Eye (tissue), 1 donor: ENCODE measurements around the gene PEX11G.

Source experiments
- DNase-seq: peaks from one replicate; pipeline ENCODE4 v3.0.0-alpha.2; 2015

PEX11G gene

DNA sequence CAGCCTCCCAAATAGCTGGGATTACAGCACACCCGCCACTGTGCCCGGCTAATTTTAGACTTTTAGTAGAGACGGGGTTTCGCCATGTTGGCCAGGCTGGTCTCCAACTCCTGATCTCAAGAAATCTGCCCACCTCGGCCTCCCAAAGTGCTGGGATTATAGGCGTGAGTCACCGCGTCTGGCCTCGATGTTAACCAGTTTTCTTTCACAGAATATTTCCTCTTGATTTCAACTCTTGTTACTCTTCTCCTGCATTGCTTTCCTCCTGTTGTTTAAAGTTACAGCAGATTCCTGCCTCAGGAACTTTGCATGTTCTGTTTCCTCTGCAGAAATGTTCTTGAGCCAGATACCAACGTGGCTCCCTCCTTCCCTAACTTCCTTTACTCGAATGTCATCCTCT, 3.7 kb upstream of the PEX11G start:
- DNase-seq = no peak

DNA sequence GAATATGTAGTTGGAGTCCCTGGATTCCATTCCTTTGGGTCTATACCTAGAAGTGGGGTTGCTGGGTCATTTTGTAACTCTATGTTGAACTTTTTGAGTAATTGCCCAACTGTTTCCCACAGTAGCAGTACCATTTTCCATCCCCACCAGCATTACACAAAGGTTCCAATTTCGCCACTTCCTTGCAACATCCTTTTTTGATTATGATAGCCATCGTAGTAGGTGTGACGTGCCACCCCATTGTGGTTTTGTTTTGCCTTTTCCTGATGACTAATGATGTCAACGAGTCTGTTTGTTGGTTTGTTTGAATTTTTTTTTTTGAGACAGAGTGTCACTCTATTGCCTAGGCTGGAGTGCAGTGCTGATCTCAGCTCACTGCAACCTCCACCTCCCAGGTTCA, 3.3 kb upstream of the PEX11G start:
- no peak for DNase-seq

- DNase-seq = no peak
Observed at GRCh38 chr19:7489609-7490044, 792 bp upstream of the PEX11G start.

- DNase-seq = no peak
Observed at GRCh38 chr19:7486923-7487322, 1.9 kb downstream of the PEX11G start.

DNA sequence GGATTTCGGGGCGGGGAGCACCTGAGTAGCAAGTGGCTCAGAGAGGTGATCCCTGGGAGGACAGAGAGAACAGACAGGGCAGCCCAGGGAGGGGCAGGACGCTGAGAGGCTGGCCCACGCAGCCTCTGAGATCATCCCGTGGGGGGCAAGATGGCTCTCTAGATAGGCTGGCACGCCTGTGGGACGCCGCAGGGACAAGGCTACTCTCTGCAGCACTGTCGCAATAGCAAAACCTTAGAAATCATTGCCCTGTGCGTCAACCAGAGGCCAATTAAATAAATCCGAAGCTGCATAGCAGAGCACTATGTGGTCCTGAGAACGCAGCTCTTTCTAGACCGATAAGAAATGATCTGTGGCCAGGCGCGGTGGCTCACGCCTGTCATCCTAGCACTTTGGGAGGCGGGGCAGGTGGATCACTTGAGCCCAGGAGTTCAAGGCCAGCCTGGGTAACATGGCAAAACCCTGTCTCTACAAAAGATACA, 5.1 kb downstream of the PEX11G start:
- DNase-seq = no peak

- peak; percentile 55 for DNase-seq
Observed at GRCh38 chr19:7482584-7483439, 6.0 kb downstream of the PEX11G start.

DNA sequence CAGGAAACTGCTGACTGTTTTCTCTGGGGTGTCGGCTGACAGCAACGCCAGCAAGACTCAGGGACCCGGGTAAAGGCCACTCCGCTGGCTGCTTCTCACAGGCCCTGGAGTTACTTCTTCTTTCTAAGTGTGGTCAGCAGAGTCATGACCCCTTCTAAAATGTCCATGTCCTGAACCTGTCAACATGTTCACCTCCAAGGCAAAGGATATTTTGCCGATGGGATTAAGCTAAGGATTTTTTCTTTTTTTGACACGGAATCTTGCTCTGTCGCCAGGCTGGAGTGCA, 7.9 kb downstream of the PEX11G start:
- no peak for DNase-seq

- DNase-seq = no peak
Observed at GRCh38 chr19:7480222-7480969, 8.4 kb downstream of the PEX11G start.

DNA sequence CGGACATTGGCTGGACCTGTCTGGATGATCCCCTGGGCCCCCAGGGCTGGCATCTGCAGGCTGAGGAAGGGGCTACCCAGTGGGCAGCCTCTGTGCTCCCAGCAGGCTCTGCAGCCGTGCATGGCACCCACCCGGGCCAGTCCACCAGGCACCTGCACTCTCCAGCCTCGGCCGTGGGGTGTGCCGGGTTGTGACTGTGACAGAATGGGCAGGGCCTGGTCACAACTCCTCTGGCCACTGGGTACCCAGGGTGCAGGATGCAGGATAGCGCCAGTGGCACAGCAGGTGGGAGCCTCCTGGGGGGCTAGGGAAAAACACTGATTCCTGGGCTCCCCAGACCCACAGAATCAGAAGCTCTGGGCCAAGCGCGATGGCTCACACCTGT, 10.0 kb downstream of the PEX11G start:
- no peak for DNase-seq

GRCh38 chr19:7478173-7478842, 10.5 kb downstream of the PEX11G start:
- DNase-seq = no peak

- no peak for DNase-seq
Observed at GRCh38 chr19:7477758-7478157, 11.1 kb downstream of the PEX11G start.

DNA sequence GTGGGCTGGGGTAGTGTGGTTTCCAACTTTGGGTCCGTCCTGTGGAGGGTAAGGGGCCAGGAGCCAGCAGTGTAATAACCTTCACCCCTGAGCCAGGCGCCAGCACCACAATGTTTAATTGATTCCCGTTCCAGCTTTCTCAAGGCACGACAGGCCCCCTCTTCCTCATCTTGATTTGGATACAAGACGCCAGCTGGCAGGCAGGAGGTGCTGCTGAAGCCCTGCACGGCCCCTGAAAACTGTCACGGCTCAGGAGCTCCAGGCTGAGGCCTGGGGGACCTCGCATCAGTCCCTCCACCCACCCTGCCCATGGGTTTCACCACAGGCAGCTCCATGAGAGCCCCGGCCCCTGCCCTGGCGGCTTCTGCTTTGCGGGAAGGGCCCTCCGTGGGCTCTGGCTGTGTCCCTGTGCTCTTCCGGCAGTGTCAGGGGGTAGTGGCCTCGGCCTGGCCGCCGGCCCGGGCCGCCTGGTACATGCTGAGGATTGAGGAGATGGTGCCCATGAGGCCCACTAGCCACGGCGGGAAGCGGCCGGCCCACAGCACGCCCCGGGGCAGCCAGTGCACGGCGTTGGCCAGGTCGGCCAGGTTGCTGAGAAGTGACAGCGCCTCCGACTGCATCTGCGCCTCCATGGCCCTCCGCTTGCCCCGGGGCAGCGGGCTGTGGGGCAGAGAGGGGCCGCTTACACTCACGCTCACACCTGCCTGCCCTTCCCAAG, 11.9 kb downstream of the PEX11G start:
- no peak for DNase-seq

DNA sequence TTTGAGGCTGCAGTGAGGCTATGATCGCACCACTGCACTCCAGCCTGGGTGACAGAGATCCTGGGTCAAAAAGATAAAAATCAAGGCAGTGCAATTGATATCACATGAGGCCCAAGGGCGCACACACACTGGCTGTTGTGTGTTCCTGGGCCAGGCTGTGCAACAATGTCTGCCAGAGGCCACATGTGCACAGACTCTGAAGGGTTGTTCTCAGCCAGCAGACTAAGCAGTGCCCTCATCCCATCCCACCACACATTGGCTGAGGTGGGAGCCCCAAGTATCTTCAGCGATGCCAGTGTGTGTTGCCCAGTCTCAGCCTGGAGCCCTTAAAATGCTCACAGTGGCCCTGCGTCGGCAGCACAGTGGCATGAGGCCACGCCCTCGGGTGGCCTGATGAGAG, 12.6 kb downstream of the PEX11G start:
- no peak for DNase-seq

DNA sequence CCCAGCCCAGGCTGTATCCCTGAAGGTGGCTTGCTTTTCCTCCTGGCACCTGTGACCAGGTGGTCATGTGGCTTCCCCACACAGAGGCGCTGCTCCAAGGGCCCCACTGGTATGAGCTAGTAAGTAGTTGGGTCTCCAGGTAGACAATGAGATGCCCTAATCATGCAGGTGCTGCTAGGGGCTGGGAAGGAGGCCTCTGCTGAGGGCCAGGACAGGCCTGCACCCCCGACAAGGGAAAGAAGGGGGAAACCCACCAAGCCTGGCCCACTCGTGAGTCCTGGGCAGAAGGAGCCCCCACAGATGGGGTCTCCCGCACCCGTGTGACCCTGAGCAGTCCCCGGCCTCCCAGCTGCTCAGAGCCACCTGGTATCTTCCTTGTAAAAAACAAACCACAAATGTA, 13.2 kb downstream of the PEX11G start:
- DNase-seq = no peak

DNA sequence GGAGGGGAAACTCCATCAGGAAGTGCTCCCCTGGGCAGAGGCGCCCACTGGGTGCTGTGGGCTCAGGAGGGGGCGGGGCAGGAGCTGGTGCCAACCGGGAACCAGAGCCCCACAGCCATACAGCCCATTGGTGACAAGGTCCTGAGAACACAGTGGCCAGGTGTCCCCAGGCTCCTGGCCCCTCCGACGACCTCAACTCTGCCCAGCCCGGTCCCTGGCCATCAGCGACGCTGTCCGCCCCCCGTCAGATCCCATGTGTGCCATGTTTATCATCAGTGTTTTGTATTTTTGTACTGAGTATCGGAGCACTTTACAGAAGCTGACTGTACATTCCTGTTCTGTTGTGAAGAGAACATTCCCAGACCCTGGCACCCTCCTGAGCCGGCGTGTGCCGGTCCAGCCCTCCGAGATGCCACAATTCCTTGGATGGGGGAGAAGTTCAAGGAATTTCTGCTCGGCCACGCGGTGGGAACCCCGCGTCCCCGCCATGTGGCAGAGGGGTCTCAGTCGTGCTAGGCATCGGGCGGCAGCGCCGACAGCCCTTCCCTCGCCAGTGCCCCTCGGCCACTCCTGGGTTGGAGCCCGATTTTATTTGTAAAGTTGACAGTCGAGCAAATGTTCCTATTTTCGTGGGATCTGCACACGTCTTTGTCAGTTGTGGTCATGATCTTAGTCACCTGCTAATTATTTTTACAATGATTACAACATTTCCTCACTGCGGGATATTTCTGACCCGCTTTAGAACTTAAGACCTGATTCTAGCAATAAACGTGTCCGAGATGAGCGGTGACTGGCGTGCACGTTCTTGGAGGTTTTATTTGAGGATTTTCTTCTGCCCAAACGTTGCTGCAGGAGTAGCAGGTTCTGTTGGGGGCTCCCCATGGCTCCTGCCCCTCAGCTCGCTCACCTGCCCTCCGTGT, 16.9 kb downstream of the PEX11G start:
- DNase-seq = no peak

DNA sequence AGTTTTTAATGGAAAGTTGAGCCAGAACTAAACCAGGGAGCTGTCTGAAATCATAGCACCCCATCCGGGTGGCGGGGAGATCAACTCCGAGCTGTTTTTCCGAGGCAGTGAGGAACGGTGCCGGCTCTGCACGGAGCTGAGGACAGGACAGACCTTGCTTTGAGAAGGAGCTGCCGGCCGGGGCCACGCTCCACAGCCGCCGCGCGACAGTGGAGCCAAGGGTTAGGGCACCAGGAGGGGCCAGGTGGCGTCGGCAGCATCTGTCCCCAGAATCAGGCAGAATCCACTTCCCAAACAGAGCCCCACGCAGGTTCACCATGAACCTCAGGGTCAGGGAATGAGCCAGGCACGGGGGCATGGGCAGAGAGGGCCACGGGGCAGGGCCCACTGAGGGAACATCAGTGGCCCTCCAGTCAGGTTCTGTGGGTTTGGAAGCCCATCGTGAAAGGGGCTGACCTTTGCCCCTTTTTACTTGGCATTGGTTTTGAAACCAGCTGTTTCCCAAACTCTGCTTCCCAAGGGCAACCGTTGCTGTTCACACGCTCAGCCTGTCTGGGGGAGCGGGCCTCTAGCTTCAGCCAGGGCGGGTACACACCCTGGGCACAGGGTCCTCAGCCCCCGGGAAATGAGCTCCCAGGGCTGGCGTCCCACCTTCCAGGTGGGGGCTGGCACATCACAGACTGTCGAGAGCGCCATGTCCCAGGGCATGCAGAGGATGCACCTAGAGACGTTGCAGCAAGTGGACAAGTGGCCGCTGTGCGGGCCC, 18.1 kb downstream of the PEX11G start:
- no peak for DNase-seq

- no peak for DNase-seq
Observed at GRCh38 chr19:7469669-7470285, 19.1 kb downstream of the PEX11G start.

DNA sequence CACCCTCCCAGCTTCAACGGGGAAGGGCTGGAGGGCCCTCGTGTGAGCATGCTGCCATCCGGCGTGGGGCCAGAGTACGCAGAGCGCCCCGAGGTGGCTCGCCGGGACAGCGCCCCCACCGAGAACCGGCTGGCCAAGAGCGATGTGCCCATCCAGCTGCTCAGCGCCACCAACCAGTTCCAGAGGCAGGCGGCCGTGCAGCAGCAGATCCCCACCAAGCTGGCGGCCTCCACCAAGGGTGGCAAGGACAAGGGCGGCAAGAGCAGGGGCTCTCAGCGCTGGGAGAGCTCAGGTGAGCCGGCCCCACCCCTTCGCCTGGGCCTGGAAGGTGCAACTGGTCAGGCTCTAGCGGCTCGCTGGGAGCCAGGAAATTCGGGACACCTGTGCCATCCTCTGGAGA, 20.0 kb downstream of the PEX11G start:
- DNase-seq = no peak

GRCh38 chr19:7467009-7467989, 21.5 kb downstream of the PEX11G start:
- DNase-seq = no peak
